ENCODE measurements around the gene PAX9. TPM values are rescaled to one million over a fixed set of nuclear protein-coding genes. Genes with fewer than 3 reads are reported as not detected.

Gene PAX9
- total and polyA plus RNA-seq, 2 of the 13 experiments (the other 11 are each of a cell fraction or from before 2014, with no cell fraction given) = 0.03 TPM; not detected in 1

- TF ChIP-seq ZNF770 (CRISPR knock-in tag; IDR thresholded peaks at IDR 0.05) (no peak), ZNF276 (CRISPR knock-in tag; IDR thresholded peaks at IDR 0.05; ENCODE audit: low read depth) (0 out of 2 replicates have a peak, but pooled peaks have one; percentile 31), SP5 (CRISPR knock-in tag; IDR thresholded peaks at IDR 0.05; ENCODE audit: borderline replicate concordance, low read depth) (no peak), ZNF619 (CRISPR knock-in tag; IDR thresholded peaks at IDR 0.05) (0 out of 2 replicates have a peak, but pooled peaks have one; percentile 53), HHEX (CRISPR knock-in tag; IDR thresholded peaks at IDR 0.05) (no peak), NAIF1 (CRISPR knock-in tag; IDR thresholded peaks at IDR 0.05; ENCODE audit: borderline replicate concordance) (0 out of 2 replicates have a peak, but pooled peaks have one; percentile 43), ZNF17 (CRISPR knock-in tag; IDR thresholded peaks at IDR 0.05) (no peak), MXD3 (CRISPR knock-in tag; IDR thresholded peaks at IDR 0.05) (peak; percentile 37; the same call in 1 of the 2 replicates), TFAP4 (IDR thresholded peaks at IDR 0.05; ENCODE audit: borderline replicate concordance, low read depth) (no peak), FOXC1 (CRISPR knock-in tag; IDR thresholded peaks at IDR 0.05; ENCODE audit: borderline replicate concordance) (peak; percentile 87), ZNF75D (CRISPR knock-in tag; IDR thresholded peaks at IDR 0.05; ENCODE audit: borderline replicate concordance) (no peak), HNF1B (CRISPR knock-in tag; IDR thresholded peaks at IDR 0.05) (peak; percentile 53; the same call in 1 of the 2 replicates), PHF5A (CRISPR knock-in tag; IDR thresholded peaks at IDR 0.05; ENCODE audit: low read depth, unreplicated experiment) (no peak), ZNF281 (CRISPR knock-in tag; IDR thresholded peaks at IDR 0.05; ENCODE audit: borderline replicate concordance) (no peak), SP2 (CRISPR knock-in tag; IDR thresholded peaks at IDR 0.05) (no peak), ZNF230 (CRISPR knock-in tag; IDR thresholded peaks at IDR 0.05) (no peak)
Observed at GRCh38 chr14:36647824-36648753, 13.6 kb upstream of the PAX9 start (continued).

All from HepG2 (cell line).